Karpas-422 (cell line): Measurements from ENCODE around the gene OARD1. TPM values are rescaled to one million over a fixed set of nuclear protein-coding genes. Genes with fewer than 3 reads are reported as not detected.

ENCODE experiments used
- DNase-seq: peaks from one replicate; pipeline ENCODE4 v3.0.0-alpha.2; 2015
- H2AFZ ChIP-seq: fragments of 200-600 bp; sonication (generic); 2 replicates; pipeline ENCODE4 v1.6.1; 2014; ENCODE audit warnings: antibody characterized with exemption, low read length, mixed read lengths
- H3K27ac ChIP-seq: fragments of 200-600 bp; sonication (generic); 2 replicates; pipeline ENCODE4 v1.5.1; 2014; ENCODE audit warnings: mild to moderate bottlenecking, low read length, moderate library complexity
- H3K27me3 ChIP-seq: fragments of 200-600 bp; sonication (generic); 2 replicates; pipeline ENCODE4 v1.6.1; 2014; ENCODE audit warnings: low read length, mixed read lengths
- H3K36me3 ChIP-seq: fragments of 200-600 bp; sonication (generic); 2 replicates; pipeline ENCODE4 v1.6.1; 2014; ENCODE audit warnings: low read length, mixed read lengths; ENCODE audit not compliant: insufficient read depth
- H3K4me1 ChIP-seq: fragments of 200-600 bp; sonication (generic); 2 replicates; pipeline ENCODE4 v1.6.1; 2014; ENCODE audit warnings: mild to moderate bottlenecking, low read length, mixed read lengths
- H3K4me2 ChIP-seq: fragments of 200-600 bp; sonication (generic); 2 replicates; pipeline ENCODE4 v1.6.1; 2014; ENCODE audit warnings: low read length, low read depth, mild to moderate bottlenecking; ENCODE audit not compliant: poor library complexity, severe bottlenecking
- H3K4me3 ChIP-seq: fragments of 200-600 bp; sonication (generic); 2 replicates; pipeline ENCODE4 v1.5.1; 2014; ENCODE audit warnings: mild to moderate bottlenecking, antibody characterized with exemption, low read length, mixed read lengths
- H3K79me2 ChIP-seq: fragments of 200-600 bp; sonication (generic); 2 replicates; pipeline ENCODE4 v1.6.1; 2014; ENCODE audit warnings: mild to moderate bottlenecking, low read length, mixed read lengths
- H3K9ac ChIP-seq: fragments of 200-600 bp; sonication (generic); 2 replicates; pipeline ENCODE4 v1.6.0; 2014; ENCODE audit warnings: low read length
- H3K9me2 ChIP-seq: fragments of 200-600 bp; sonication (generic), shearing (Covaris generic); replicated peaks from 2 replicates; pipeline ENCODE4 v1.6.0; 2014; ENCODE audit warnings: mild to moderate bottlenecking, low read length, moderate library complexity; ENCODE audit not compliant: insufficient read depth
- H3K9me3 ChIP-seq: fragments of 300-700, 200-600 bp; sonication (generic); 2 replicates; pipeline ENCODE4 v1.6.1; 2014; ENCODE audit warnings: low read length, mixed read lengths
- H4K20me1 ChIP-seq: fragments of 200-600 bp; sonication (generic); 2 replicates; pipeline ENCODE4 v1.6.1; 2014; ENCODE audit warnings: mild to moderate bottlenecking, antibody characterized with exemption, low read length, low read depth; ENCODE audit not compliant: insufficient read depth
- total RNA-seq: library from RNA; depleted of rRNA; stranded (reverse); fragments of >200 nt; shearing (Covaris generic); gene quantifications from 2 replicates; pipeline ENCODE4 v1.2.3, GENCODE V29; 2014; ENCODE audit warnings: low replicate concordance

OARD1 gene
- total RNA-seq, 1 experiment from 2014 or later, result 37.5 TPM

- Histone ChIP-seq H3K4me2 (no peak overlapping the region), H3K9me2 (no peaks in the 10 kb centered on the region), H3K4me1 (peaks cover 2% of the 10 kb centered on the region), H3K4me3 (no peak overlapping the region), H3K9me3 (no peaks in the 10 kb centered on the region), H2AFZ (no peak overlapping the region), H3K79me2 (no peaks in the 10 kb centered on the region), H3K27me3 (no peaks in the 10 kb centered on the region), H3K27ac (no peak overlapping the region), H4K20me1 (no peaks in the 10 kb centered on the region), H3K36me3 (no peaks in the 10 kb centered on the region), H3K9ac (no peak overlapping the region)
- DNase-seq, result no peak
Measured at GRCh38 chr6:41033776-41034175, 38.4 kb downstream of the OARD1 start.

- Histone ChIP-seq H3K4me3 (no peak overlapping the region), H3K79me2 (no peaks in the 10 kb centered on the region), H3K27me3 (no peaks in the 10 kb centered on the region), H2AFZ (no peak overlapping the region), H3K4me2 (no peak overlapping the region), H3K36me3 (no peaks in the 10 kb centered on the region), H3K9me2 (no peaks in the 10 kb centered on the region), H4K20me1 (no peaks in the 10 kb centered on the region), H3K4me1 (peaks cover 12% of the 10 kb centered on the region), H3K9ac (no peak overlapping the region), H3K27ac (no peak overlapping the region), H3K9me3 (no peaks in the 10 kb centered on the region)
- DNase-seq, result no peak
Measured at GRCh38 chr6:41032830-41033229, 39.3 kb downstream of the OARD1 start.

GRCh38 chr6:41028561-41029412 lies 43.4 kb downstream of the OARD1 start:
- Histone ChIP-seq H3K4me1 (peaks cover 21% of the 10 kb centered on the region), H4K20me1 (no peaks in the 10 kb centered on the region), H3K9me3 (no peaks in the 10 kb centered on the region), H3K36me3 (no peaks in the 10 kb centered on the region), H2AFZ (peak overlapping the region; percentile 99; the same call in 1 of the 2 replicates), H3K9ac (peak overlapping the region; percentile 73), H3K4me3 (peak overlapping the region; percentile 70), H3K79me2 (no peaks in the 10 kb centered on the region), H3K27ac (no peak overlapping the region), H3K9me2 (no peaks in the 10 kb centered on the region), H3K27me3 (no peaks in the 10 kb centered on the region), H3K4me2 (peak overlapping the region; percentile 83)
- DNase-seq, result no peak

DNA sequence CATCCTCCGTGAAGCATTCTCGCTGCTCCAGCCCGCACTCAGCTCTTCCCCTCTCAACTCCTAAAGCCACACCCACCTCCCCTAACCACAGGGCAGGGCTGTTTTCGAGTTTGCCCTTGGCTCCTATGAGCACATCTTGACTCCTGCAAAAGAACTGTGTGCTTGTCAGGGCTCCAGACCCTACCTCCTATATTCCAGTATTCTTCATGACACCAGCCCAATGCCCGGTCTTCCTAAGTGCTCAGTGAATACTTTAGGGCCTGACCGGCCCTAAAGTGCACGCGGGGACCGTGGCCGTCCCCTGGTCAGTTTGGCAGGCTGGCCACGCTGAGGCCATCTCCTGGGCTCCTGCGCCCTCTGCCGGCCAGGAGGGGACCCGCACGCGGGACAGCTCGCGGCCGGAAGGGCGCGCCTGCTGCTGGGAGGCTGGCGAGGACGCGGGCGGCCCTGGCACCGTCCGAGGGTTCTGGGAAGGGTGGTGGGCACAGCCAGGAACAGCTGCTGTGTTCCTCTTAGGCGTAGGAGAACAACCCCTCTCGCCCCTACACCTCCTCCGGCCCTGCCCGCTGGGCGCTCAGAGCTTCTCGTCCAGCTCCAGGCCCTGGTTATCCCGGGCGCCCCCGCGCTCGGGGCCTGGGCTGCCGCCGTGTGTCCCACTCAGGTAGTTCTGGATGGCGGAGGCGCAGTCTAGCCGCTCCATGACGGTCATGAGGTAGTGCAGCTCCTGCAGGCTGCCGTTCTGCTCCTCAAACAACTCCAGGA lies 44.2 kb downstream of the OARD1 start:
- H3K79me2 ChIP-seq, result no peaks in the 10 kb centered on the region
- H3K9me3 ChIP-seq, result no peaks in the 10 kb centered on the region
- H3K4me3 ChIP-seq, result peak overlapping the region; percentile 70
- no peaks in the 10 kb centered on the region for H3K27me3 ChIP-seq
- H2AFZ ChIP-seq, result peak overlapping the region; percentile 99
- H3K4me2 ChIP-seq, result peak overlapping the region; percentile 83
- H4K20me1 ChIP-seq, result no peaks in the 10 kb centered on the region
- no peaks in the 10 kb centered on the region for H3K36me3 ChIP-seq
- peaks cover 21% of the 10 kb centered on the region for H3K4me1 ChIP-seq
- H3K9me2 ChIP-seq, result no peaks in the 10 kb centered on the region
- peak overlapping the region; percentile 73 for H3K9ac ChIP-seq
- H3K27ac ChIP-seq, result no peak overlapping the region
- DNase-seq, result peak; percentile 86

DNA sequence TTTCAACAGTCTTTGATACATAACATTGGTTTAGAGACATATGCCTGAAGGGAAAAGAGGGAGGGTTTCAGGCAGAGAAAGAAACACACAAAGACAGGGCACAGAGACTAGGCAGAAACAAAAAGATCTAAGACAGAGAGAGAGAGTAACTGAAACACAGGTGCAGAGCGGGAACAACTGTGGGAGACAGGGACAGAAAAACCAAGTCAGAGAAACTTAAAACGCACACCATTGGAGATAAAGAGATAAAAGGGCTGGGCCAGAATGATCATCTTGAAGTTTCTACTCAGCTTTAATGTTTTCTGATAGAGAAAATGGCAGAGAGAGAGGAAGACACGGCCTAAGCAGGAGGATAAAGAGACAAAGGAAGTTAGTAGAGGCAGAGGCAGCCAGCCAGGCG lies 44.9 kb downstream of the OARD1 start:
- Histone ChIP-seq H3K4me1 (peaks cover 21% of the 10 kb centered on the region), H3K4me3 (peak overlapping the region; percentile 70), H3K9me2 (no peaks in the 10 kb centered on the region), H3K79me2 (no peaks in the 10 kb centered on the region), H3K27me3 (no peaks in the 10 kb centered on the region), H3K9me3 (no peaks in the 10 kb centered on the region), H3K4me2 (peak overlapping the region; percentile 83), H2AFZ (peak overlapping the region; percentile 99), H3K27ac (no peak overlapping the region), H3K9ac (peak overlapping the region; percentile 73), H3K36me3 (no peaks in the 10 kb centered on the region), H4K20me1 (no peaks in the 10 kb centered on the region)
- no peak for DNase-seq

- H3K36me3 ChIP-seq, result no peaks in the 10 kb centered on the region
- H3K9ac ChIP-seq, result no peak overlapping the region
- no peaks in the 10 kb centered on the region for H4K20me1 ChIP-seq
Measured at GRCh38 chr6:41025966-41026530, 46.1 kb downstream of the OARD1 start.

GRCh38 chr6:41023114-41023513 lies 49.0 kb downstream of the OARD1 start:
- Histone ChIP-seq H3K9me3 (no peaks in the 10 kb centered on the region), H3K27ac (no peak overlapping the region), H3K9ac (no peak overlapping the region), H4K20me1 (no peaks in the 10 kb centered on the region), H3K4me3 (no peak overlapping the region), H3K79me2 (no peaks in the 10 kb centered on the region), H2AFZ (no peak overlapping the region), H3K27me3 (no peaks in the 10 kb centered on the region), H3K4me2 (no peak overlapping the region), H3K4me1 (peaks cover 13% of the 10 kb centered on the region), H3K9me2 (no peaks in the 10 kb centered on the region), H3K36me3 (no peaks in the 10 kb centered on the region)
- no peak for DNase-seq

More at GRCh38 chr6:41025966-41026530, 46.1 kb downstream of the OARD1 start:
- Histone ChIP-seq H3K27ac (no peak overlapping the region), H3K79me2 (no peaks in the 10 kb centered on the region), H3K9me3 (no peaks in the 10 kb centered on the region), H3K27me3 (no peaks in the 10 kb centered on the region), H3K4me3 (no peak overlapping the region), H3K4me1 (peaks cover 21% of the 10 kb centered on the region), H2AFZ (no peak overlapping the region), H3K9me2 (no peaks in the 10 kb centered on the region), H3K4me2 (no peak overlapping the region)
- no peak for DNase-seq

- Histone ChIP-seq H3K4me1 (peaks cover 4% of the 10 kb centered on the region), H3K9ac (no peak overlapping the region), H4K20me1 (no peaks in the 10 kb centered on the region), H3K9me3 (no peaks in the 10 kb centered on the region), H3K27me3 (no peaks in the 10 kb centered on the region), H3K36me3 (no peaks in the 10 kb centered on the region), H3K4me3 (no peak overlapping the region), H3K9me2 (no peaks in the 10 kb centered on the region), H3K4me2 (no peak overlapping the region), H3K79me2 (no peaks in the 10 kb centered on the region), H2AFZ (no peak overlapping the region), H3K27ac (no peak overlapping the region)
- DNase-seq, result no peak
Measured at GRCh38 chr6:41022294-41022693, 49.9 kb downstream of the OARD1 start.
